Panc1 (cell line): Measurements from ENCODE around the gene RPA4. TPM values are rescaled to one million over a fixed set of nuclear protein-coding genes. Genes with fewer than 3 reads are reported as not detected.

Experiments used
- ATAC-seq: fragments of 200-7000 bp; cut with Tn5 transposase; 2 replicates; pipeline ENCODE4 v1.9.1; 2020; ENCODE audit warnings: mild to moderate bottlenecking, moderate library complexity
- BruUV-seq: library from RNA; stranded (reverse); fragments of 400-500 nt; replicated peaks from 2 replicates; lab custom pipeline; 2021; lab: Mats Ljungman, UMichigan
- CTCF ChIA-PET: fragments of 300-600 bp; sonication (Branson Sonifier 250); formaldehyde crosslinking; loops from one replicate; lab custom pipeline; 2022; ENCODE audit warnings: antibody characterized with exemption; lab: Charles Lee
- POLR2A ChIA-PET: fragments of 300-600 bp; sonication (Branson Sonifier 250); formaldehyde crosslinking; loops from one replicate; lab custom pipeline; 2022; ENCODE audit warnings: antibody characterized with exemption; lab: Charles Lee
- DNase-seq: peaks from one replicate; pipeline ENCODE4 v3.0.0-alpha.2; 2010; ENCODE audit warnings: low read depth, low spot score
- H3K27ac ChIP-seq: 2 replicates; pipeline ENCODE4 v1.5.1; 2011; ENCODE audit warnings: mild to moderate bottlenecking, low read length, inconsistent platforms
- H3K27me3 ChIP-seq: fragments of 200-500 bp; sonication (Bioruptor generic); 2 replicates; pipeline ENCODE4 v1.6.0; 2014; ENCODE audit warnings: low read length, inconsistent platforms; ENCODE audit not compliant: control insufficient read depth, insufficient read depth
- H3K36me3 ChIP-seq: fragments of 200-500 bp; sonication (Bioruptor generic); 2 replicates; pipeline ENCODE4 v1.5.1; 2014; ENCODE audit warnings: inconsistent platforms, mild to moderate bottlenecking, low read length, moderate library complexity; ENCODE audit not compliant: control insufficient read depth, insufficient read depth
- H3K4me1 ChIP-seq: 2 replicates; pipeline ENCODE4 v1.5.1; 2011; ENCODE audit warnings: inconsistent platforms, mild to moderate bottlenecking, low read length, moderate library complexity; ENCODE audit not compliant: control insufficient read depth, insufficient read depth
- H3K4me3 ChIP-seq, 2 experiments: 2 replicates each; pipeline ENCODE4 v1.5.1; 2011 to 2012; ENCODE audit warnings: low read depth in 2 of 2, low read length in 2 of 2, mild to moderate bottlenecking in 2 of 2, inconsistent platforms in 1 of 2, moderate library complexity in 1 of 2
- H3K9me3 ChIP-seq: fragments of 200-500 bp; sonication (Bioruptor generic); 2 replicates; pipeline ENCODE4 v1.5.1; 2014; ENCODE audit warnings: low read depth, mild to moderate bottlenecking, inconsistent platforms, low read length, moderate library complexity; ENCODE audit not compliant: control insufficient read depth, insufficient read depth
- CTCF ChIP-seq: fragments of 450-650 bp; IDR thresholded peaks from 2 replicates; pipeline ENCODE4 v1.5.1; 2017; ENCODE audit warnings: mild to moderate bottlenecking
- POLR2AphosphoS5 ChIP-seq: IDR thresholded peaks from 2 replicates; pipeline ENCODE4 v1.6.1; 2012; ENCODE audit warnings: mild to moderate bottlenecking, low read depth, low read length, moderate library complexity
- REST ChIP-seq, 2 experiments: IDR thresholded peaks; 2 replicates each; pipeline ENCODE4 v1.6.1; 2011 to 2012; ENCODE audit warnings: low read depth in 2 of 2, control low read depth in 1 of 2, low read length in 1 of 2, mild to moderate bottlenecking in 1 of 2, moderate library complexity in 1 of 2; ENCODE audit not compliant: insufficient read depth in 1 of 2
- SIN3A ChIP-seq: IDR thresholded peaks from 2 replicates; pipeline ENCODE4 v1.6.1; 2012; ENCODE audit warnings: low read depth, mild to moderate bottlenecking, low read length, moderate library complexity, borderline replicate concordance; ENCODE audit not compliant: insufficient read depth
- TCF7L2 ChIP-seq: IDR thresholded peaks from 2 replicates; pipeline ENCODE4 v1.6.1; 2011; ENCODE audit warnings: mild to moderate bottlenecking, low read depth, low read length, inconsistent platforms
- in situ Hi-C: cut with HindIII; loops from 2 replicates; pipeline ENCODE4 v1.10.0; 2016; ENCODE audit warnings: low sequenced_read_pairs, low pct_unique_long_range_greater_than_20kb
- intact Hi-C: fragments of 100-400 bp; cut with micrococcal nuclease; formaldehyde crosslinking; loops from one replicate; pipeline ENCODE4 v1.10.0; 2022; ENCODE audit not compliant: unreplicated experiment
- total RNA-seq: library from RNA; stranded (reverse); gene quantifications from one replicate; pipeline ENCODE4 v1.2.1, GENCODE V29; 2021; ENCODE audit not compliant: unreplicated experiment

RPA4 gene
- total RNA-seq, 1 experiment from 2014 or later: 0.23 TPM

GRCh38 chrX:96884027-96884426 is 319 bp downstream of the RPA4 start:
- CTCF ChIA-PET: no interaction called here
- Histone ChIP-seq H3K4me3 (no peak overlapping the region), H3K36me3 (no peaks in the 10 kb centered on the region), H3K4me1 (no peaks in the 10 kb centered on the region), H3K27me3 (no peaks in the 10 kb centered on the region), H3K9me3 (no peaks in the 10 kb centered on the region), H3K27ac (no peak overlapping the region)
- no peak for TF ChIP-seq REST (IDR thresholded peaks at IDR 0.05; ENCODE audit: insufficient read depth in 1 of 2, low read depth in 2 of 2, low read length in 1 of 2)
- no peak for TF ChIP-seq TCF7L2
- no peak for TF ChIP-seq POLR2AphosphoS5
- no peak for TF ChIP-seq CTCF
- no peak for TF ChIP-seq SIN3A
- ATAC-seq (no peak), DNase-seq (no peak)
- in situ Hi-C loops (no loop called here), intact Hi-C loops (no loop called here)
- no TSS peak for BruUV-seq
- POLR2A ChIA-PET: no interaction called here

- intact Hi-C loops (no loop called here), in situ Hi-C loops (no loop called here)
- no peak for ATAC-seq
- no peak overlapping the region for H3K27ac ChIP-seq
- TF ChIP-seq REST (IDR thresholded peaks at IDR 0.05; ENCODE audit: insufficient read depth in 1 of 2, low read depth in 2 of 2, low read length in 1 of 2): no peak
- TF ChIP-seq CTCF: no peak
- TF ChIP-seq POLR2AphosphoS5: no peak
- H3K27me3 ChIP-seq: no peaks in the 10 kb centered on the region
- CTCF ChIA-PET: no interaction called here
- POLR2A ChIA-PET: interaction anchor here (0.6 kb wide), 1 partner anchor 48 kb away, joined by 3 read pairs; no protein-coding TSS in a partner anchor
- no peaks in the 10 kb centered on the region for H3K4me1 ChIP-seq
- no peaks in the 10 kb centered on the region for H3K36me3 ChIP-seq
- H3K9me3 ChIP-seq: no peaks in the 10 kb centered on the region
- H3K4me3 ChIP-seq: no peak overlapping the region
- no peak for DNase-seq
- no TSS peak for BruUV-seq
Observed at GRCh38 chrX:96889726-96890125, 6.0 kb downstream of the RPA4 start.
